Measurements from ENCODE around the gene ZNF764. TPM values are rescaled to one million over a fixed set of nuclear protein-coding genes. Genes with fewer than 3 reads are reported as not detected.
A peak's percentile ranks its signal among the peaks of the same experiment; 100 is the strongest.

The ZNF764 gene
- total RNA-seq, 2 donors from 2014 or later, result 8.5 to 9.6 TPM

DNA sequence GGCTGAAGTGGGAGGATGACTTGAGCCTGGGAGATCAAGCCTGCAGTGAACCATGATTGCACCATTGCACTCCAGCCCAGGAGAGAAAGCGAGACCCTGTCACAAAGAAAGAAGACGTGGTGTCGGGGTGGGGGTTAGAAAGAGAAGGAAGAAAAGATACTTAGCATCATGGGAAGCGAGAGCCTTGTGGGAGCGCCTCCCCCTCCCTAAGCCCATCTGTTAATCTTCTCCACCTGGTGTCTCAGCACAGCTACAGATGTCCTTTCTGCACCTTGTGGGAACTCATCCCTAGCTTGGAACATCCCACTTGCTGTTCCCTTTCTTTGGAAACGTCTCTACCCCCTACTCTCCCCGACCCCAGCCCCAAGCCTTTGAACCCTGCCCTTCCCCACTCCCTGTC lies 7.4 kb upstream of the ZNF764 start:
- ATAC-seq (ENCODE audit: insufficient number of reproducible peaks, low FRiP score, low read depth) (no peak), DNase-seq (ENCODE audit: low spot score) (no peak)
- H3K4me3 ChIP-seq, result no peak overlapping the region
- H3K4me1 ChIP-seq (ENCODE audit: control insufficient read depth in 1 of 2, low read depth in 2 of 2), result peaks cover 10 to 16% of the 10 kb centered on the region in 2 donors
- no peaks in the 10 kb centered on the region for H3K9me3 ChIP-seq
- no peaks in the 10 kb centered on the region for H3K36me3 ChIP-seq
- TF ChIP-seq, protein P1, sequence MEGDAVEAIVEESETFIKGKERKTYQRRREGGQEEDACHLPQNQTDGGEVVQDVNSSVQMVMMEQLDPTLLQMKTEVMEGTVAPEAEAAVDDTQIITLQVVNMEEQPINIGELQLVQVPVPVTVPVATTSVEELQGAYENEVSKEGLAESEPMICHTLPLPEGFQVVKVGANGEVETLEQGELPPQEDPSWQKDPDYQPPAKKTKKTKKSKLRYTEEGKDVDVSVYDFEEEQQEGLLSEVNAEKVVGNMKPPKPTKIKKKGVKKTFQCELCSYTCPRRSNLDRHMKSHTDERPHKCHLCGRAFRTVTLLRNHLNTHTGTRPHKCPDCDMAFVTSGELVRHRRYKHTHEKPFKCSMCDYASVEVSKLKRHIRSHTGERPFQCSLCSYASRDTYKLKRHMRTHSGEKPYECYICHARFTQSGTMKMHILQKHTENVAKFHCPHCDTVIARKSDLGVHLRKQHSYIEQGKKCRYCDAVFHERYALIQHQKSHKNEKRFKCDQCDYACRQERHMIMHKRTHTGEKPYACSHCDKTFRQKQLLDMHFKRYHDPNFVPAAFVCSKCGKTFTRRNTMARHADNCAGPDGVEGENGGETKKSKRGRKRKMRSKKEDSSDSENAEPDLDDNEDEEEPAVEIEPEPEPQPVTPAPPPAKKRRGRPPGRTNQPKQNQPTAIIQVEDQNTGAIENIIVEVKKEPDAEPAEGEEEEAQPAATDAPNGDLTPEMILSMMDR (IDR thresholded peaks at IDR 0.05), result no peak
- no peaks in the 10 kb centered on the region for H3K27me3 ChIP-seq (replicated peaks; ENCODE audit: insufficient read depth)
- H3K27ac ChIP-seq, result no peak overlapping the region

DNA sequence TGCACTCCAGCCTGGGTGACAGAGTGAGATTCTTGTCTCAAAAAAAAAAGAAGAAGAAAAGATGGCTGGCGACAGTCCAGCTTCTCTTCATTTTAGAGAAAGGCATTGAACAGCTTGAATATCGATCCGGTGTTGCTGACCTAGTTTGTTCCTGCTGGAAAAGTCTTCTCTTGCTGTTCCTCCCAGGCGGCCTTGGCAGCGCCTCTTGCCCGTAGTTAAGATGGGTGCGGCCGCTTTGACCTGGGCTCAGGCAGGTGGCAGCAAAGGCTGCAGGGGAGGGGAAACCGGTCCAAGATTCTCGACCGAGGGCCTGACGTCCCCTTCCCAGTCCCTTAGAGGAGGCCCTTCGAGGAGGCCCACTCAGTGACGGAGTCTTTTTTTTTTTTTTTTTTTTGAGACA lies 3.8 kb upstream of the ZNF764 start:
- H3K27ac ChIP-seq, result peak overlapping the region in 1 of 2 donors; percentile 63
- DNase-seq (ENCODE audit: low spot score), result no peak
- H3K9me3 ChIP-seq, result no peaks in the 10 kb centered on the region
- H3K4me3 ChIP-seq, result peak overlapping the region; percentile 77
- TF ChIP-seq, protein P1 (IDR thresholded peaks at IDR 0.05), result no peak
- H3K36me3 ChIP-seq, result no peaks in the 10 kb centered on the region
- no peak for ATAC-seq (ENCODE audit: insufficient number of reproducible peaks, low FRiP score, low read depth)
- no peaks in the 10 kb centered on the region for H3K27me3 ChIP-seq (replicated peaks; ENCODE audit: insufficient read depth)
- H3K4me1 ChIP-seq (ENCODE audit: control insufficient read depth in 1 of 2, low read depth in 2 of 2), result peaks cover 8 to 14% of the 10 kb centered on the region in 2 donors

DNA sequence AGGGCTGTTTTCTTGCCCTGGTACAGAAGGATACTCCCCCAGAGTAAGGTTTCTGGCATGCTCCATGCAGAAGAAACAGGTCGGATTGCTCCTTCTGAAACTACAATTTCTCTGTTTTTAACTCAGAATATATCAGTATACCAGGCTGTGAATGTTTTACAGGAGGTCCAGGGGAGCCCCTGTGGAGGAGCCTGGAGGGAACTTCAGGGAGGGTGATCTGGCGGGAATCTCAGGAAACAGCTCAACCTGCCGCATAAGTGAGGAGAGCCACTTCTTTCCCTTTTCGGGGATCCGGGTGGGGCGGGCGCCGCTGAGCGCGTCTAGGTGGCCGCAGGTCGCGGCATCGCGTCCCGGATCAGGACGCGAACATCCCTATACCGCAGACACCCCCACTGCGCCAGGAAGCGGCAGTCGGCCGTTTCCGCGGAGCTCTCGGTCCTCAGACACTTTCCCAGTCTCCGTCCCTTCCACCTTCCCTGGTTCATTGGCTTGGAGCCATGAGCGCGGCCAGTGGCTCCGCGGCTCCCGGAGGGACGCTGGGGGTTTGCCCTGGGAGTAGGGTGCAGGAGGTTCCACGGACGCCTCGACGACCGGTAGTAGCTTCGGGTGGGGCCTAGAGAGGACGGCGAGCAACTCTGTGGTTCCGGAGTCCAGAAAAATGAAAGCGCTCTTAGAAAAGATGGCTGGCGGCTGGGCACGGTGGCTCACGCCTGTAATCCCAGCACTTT lies 3.1 kb upstream of the ZNF764 start:
- Histone ChIP-seq H3K27ac (peak overlapping the region; percentile 4 to 63), H3K36me3 (no peaks in the 10 kb centered on the region)
- ATAC-seq (ENCODE audit: insufficient number of reproducible peaks, low FRiP score, low read depth), result no peak

DNA sequence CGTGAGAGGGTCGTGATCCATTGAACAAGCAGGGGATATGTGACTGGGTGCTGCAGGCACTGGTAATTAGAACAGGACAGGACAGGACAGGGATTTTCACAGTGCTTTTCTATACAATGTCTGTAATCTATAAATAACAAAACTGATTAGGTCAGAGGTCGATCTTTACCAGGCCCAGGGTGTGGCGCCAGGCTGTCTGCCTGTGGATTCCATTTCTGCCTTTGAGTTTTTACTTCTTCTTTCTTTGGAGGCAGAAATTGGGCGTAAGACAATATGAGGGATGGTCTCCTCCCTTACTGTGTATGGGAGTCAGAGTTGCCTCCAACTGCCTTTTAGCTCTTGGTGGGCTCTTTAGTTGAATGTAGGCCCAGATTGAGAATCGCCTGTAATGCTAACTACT lies 1.5 kb upstream of the ZNF764 start:
- H3K27ac ChIP-seq, result no peak overlapping the region
- H3K27me3 ChIP-seq (replicated peaks; ENCODE audit: insufficient read depth), result no peaks in the 10 kb centered on the region
- no peak overlapping the region for H3K4me3 ChIP-seq
- H3K4me1 ChIP-seq (ENCODE audit: control insufficient read depth in 1 of 2, low read depth in 2 of 2), result peaks cover 8 to 25% of the 10 kb centered on the region in 2 donors
- H3K36me3 ChIP-seq, result peaks cover 11% of the 10 kb centered on the region
- TF ChIP-seq, protein P1 (IDR thresholded peaks at IDR 0.05), result no peak
- H3K9me3 ChIP-seq, result no peaks in the 10 kb centered on the region
- no peak for DNase-seq (ENCODE audit: low spot score)
- ATAC-seq (ENCODE audit: insufficient number of reproducible peaks, low FRiP score, low read depth), result no peak

More for the DNA sequence above, 3.1 kb upstream of the ZNF764 start:
- Histone ChIP-seq H3K4me3 (peak overlapping the region; percentile 77), H3K9me3 (no peaks in the 10 kb centered on the region), H3K27me3 (replicated peaks; ENCODE audit: insufficient read depth) (no peaks in the 10 kb centered on the region), H3K4me1 (ENCODE audit: control insufficient read depth in 1 of 2, low read depth in 2 of 2) (peaks cover 8 to 21% of the 10 kb centered on the region in 2 donors)
- TF ChIP-seq, protein P1 (IDR thresholded peaks at IDR 0.05), result no peak
- DNase-seq (ENCODE audit: low spot score), result no peak

DNA sequence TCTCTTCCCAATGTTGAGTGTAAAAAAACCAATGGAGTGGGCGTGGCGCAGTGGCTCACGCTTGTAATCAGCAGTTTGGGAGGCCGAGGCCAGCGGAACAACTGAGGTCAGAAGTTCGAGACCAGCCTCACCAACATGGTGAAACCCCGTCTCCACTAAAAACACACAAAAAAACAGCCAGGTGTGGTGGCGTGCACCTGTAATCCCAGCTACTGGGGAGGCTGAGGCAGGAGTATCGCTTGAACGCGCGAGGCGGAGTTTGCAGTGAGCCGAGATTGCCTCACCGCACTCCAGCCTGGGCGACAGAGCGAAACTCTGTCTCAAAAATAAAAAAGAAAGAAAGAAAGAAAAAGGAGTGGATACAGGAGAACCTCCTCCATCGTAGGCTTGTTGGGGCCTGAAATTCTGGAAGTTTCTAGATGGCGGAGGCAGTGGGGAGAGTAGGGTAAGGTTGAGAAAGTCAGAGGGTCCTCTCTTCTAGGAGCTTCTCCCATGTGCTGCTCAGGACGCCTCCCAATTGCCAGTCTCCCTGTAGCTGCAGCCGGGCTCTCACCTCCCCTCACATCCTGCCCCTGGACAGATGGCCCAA lies 709 bp upstream of the ZNF764 start:
- TF ChIP-seq, protein P1 (IDR thresholded peaks at IDR 0.05), result no peak
- ATAC-seq (ENCODE audit: insufficient number of reproducible peaks, low FRiP score, low read depth), result no peak
- peaks cover 20% of the 10 kb centered on the region for H3K36me3 ChIP-seq
- H3K9me3 ChIP-seq, result no peaks in the 10 kb centered on the region
- H3K4me3 ChIP-seq, result peak overlapping the region; percentile 84
- H3K4me1 ChIP-seq (ENCODE audit: control insufficient read depth in 1 of 2, low read depth in 2 of 2), result peaks cover 8 to 25% of the 10 kb centered on the region in 2 donors
- no peak for DNase-seq (ENCODE audit: low spot score)
- H3K27me3 ChIP-seq (replicated peaks; ENCODE audit: insufficient read depth), result no peaks in the 10 kb centered on the region
- peak overlapping the region in 1 of 2 donors; percentile 87 for H3K27ac ChIP-seq

Measured in thoracic aorta (tissue), 2 donors.